ENCODE data around the gene ERC1.

GRCh38 chr12:1519642-1520041, 528.6 kb downstream of the ERC1 start:
- TF ChIP-seq ZSCAN5A (tag by site-specific recombination; IDR thresholded peaks at IDR 0.05) = no peak
- no peak for TF ChIP-seq CTCF (tag by site-specific recombination; IDR thresholded peaks at IDR 0.05)
- TF ChIP-seq ZBTB7A (tag by site-specific recombination; IDR thresholded peaks at IDR 0.05; ENCODE audit: low read depth) = no peak
- no peak for TF ChIP-seq PRDM4 (tag by site-specific recombination; IDR thresholded peaks at IDR 0.05)
- TF ChIP-seq YY1 (tag by site-specific recombination; IDR thresholded peaks at IDR 0.05) = no peak
